Measurements from ENCODE around the gene KCNIP3. TPM values are rescaled to one million over a fixed set of nuclear protein-coding genes. Genes with fewer than 3 reads are reported as not detected.

KCNIP3 gene
- total RNA-seq, 1 donor from 2014 or later, result 6.3 TPM

Other genes with a start within 250 kb of the KCNIP3 start
- 59.8 and 62.5 TPM in 2 replicates for gene MRPS5, start 175.5 kb upstream of the KCNIP3 start, total RNA-seq
- gene ZNF514, start 137.5 kb upstream of the KCNIP3 start, total RNA-seq, result 32.9 and 34.8 TPM in 2 replicates
- 5.7 and 6.5 TPM in 2 replicates for gene ZNF2, start 131.5 kb upstream of the KCNIP3 start, total RNA-seq
- gene ZNF892, start 89.8 kb upstream of the KCNIP3 start, total RNA-seq, result 18.0 and 18.4 TPM in 2 replicates
- gene PROM2, start 22.9 kb upstream of the KCNIP3 start, total RNA-seq, result 14.2 and 16.9 TPM in 2 replicates
- 28.8 and 31.1 TPM in 2 replicates for gene FAHD2A, start 105.4 kb downstream of the KCNIP3 start, total RNA-seq
- gene TRIM43B, start 187.4 kb downstream of the KCNIP3 start, total RNA-seq, result not detected in 2 replicates

Data from progenitor cell of endocrine pancreas (in vitro differentiated cells).